Uterus (tissue), 4 donors: ENCODE measurements around the gene LMX1B. TPM values are rescaled to one million over a fixed set of nuclear protein-coding genes. Genes with fewer than 3 reads are reported as not detected.

Experiments used
- DNase-seq, 2 donors: peaks; one replicate each; pipeline ENCODE4 v3.0.0-alpha.2; 2019 to 2020
- H3K27ac ChIP-seq, 2 donors: fragments of 200-600 bp; sonication (generic); 1 replicate in 1 of 2; 2 replicates in 1 of 2; pipeline ENCODE4 v1.5.1; 2016 to 2018
- H3K27me3 ChIP-seq, 2 donors: fragments of 200-600 bp; sonication (generic); one replicate each; pipeline ENCODE4 v1.5.1; 2018 to 2019; ENCODE audit warnings: control low read depth in 1 of 2
- H3K36me3 ChIP-seq, 2 donors: fragments of 200-600 bp; sonication (generic); one replicate each; pipeline ENCODE4 v1.5.1; 2019; ENCODE audit warnings: control low read depth in 1 of 2
- H3K4me1 ChIP-seq, 2 donors: fragments of 200-600 bp; sonication (generic); one replicate each; pipeline ENCODE4 v1.5.1; 2018 to 2019; ENCODE audit warnings: control low read depth in 1 of 2
- H3K4me3 ChIP-seq, 2 donors: fragments of 200-600 bp; sonication (generic); 1 replicate in 1 of 2; 2 replicates in 1 of 2; pipeline ENCODE4 v1.5.1; 2018 to 2019; ENCODE audit warnings: mild to moderate bottlenecking in 1 of 2
- H3K9me3 ChIP-seq, 2 donors: fragments of 200-600 bp; sonication (generic); one replicate each; pipeline ENCODE4 v1.5.1; 2019; ENCODE audit warnings: control low read depth in 1 of 2
- POLR2A ChIP-seq, 2 donors: fragments of 450-650 bp; IDR thresholded peaks; one replicate each; pipeline ENCODE4 v1.6.1; 2016; ENCODE audit warnings: antibody characterized with exemption in 2 of 2, mild to moderate bottlenecking in 1 of 2, moderate library complexity in 1 of 2
- intact Hi-C: fragments of 100-400 bp; cut with DNase I; formaldehyde crosslinking; loops from one replicate; pipeline ENCODE4 v1.15.1; 2023; ENCODE audit warnings: low total_unique reads
- total RNA-seq, 4 donors: library from RNA; depleted of rRNA in 3 of 4; stranded (reverse); fragments of >200 nt in 3 of 4; gene quantifications; one replicate each; pipeline versions ENCODE4 v1.1.0 to v1.2.4, GENCODE V29; 2014 to 2023
- TF ChIP-seq, protein P1 (sequence below), 4 experiments: fragments of 200-600 bp in 2 of 4; fragments of 450-650 bp in 2 of 4; sonication (generic) in 2 of 4; IDR thresholded peaks; one replicate each; pipeline ENCODE4 v1.5.1; 2016 to 2019; ENCODE audit warnings: antibody characterized with exemption in 4 of 4, mild to moderate bottlenecking in 2 of 4, moderate library complexity in 1 of 4
- donor health status: DM: yes; HTN: yes; CAD: no.

The LMX1B gene
- total RNA-seq, 4 donors from 2014 or later, result not detected

DNA sequence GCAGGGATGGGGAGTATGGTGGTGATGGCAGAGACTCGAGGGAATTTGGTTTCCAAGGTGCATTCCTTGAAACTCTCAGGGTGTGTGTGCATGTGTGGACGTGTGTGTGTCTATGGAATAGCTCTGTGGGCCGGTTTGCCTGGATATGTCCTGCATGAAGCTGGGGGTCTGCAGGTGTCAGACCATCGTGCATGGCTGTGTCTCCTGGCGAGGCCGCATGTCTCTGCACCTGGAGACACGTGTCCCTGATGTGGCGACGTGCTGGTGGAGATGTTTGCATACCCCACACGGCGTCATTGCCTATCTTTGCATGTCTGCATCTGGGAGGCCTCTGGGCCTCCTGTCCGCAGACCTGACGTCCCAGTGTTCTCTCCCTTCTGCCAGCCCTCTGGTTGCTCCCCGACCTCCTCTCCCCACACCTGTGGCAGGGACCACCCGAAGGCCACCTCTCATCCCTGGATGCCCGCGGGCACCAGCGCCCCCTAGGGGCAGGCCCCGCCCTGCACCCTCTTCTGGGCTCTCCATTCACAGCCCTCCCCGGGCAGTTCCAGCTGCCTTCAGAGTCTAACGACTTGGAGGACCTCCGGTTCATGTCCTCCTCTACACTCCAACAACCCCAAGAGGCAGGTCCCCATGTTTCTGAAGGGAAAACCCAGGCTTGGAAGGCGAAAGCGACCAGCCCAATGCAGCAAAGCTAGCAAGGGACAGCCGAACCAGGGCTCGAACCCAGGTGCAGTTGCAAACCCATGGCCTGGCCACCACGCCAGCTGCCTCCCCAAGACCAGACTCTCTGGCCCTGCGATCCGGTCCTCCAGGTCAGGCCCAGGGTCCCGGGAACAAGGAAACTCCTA is 88.6 kb downstream of the LMX1B start:
- intact Hi-C loops, result loop anchor here (5.0 kb wide), 1 partner anchor 80 kb away; no protein-coding TSS in a partner anchor
- H3K27me3 ChIP-seq, result no peaks in the 10 kb centered on the region
- no peak for DNase-seq

DNA sequence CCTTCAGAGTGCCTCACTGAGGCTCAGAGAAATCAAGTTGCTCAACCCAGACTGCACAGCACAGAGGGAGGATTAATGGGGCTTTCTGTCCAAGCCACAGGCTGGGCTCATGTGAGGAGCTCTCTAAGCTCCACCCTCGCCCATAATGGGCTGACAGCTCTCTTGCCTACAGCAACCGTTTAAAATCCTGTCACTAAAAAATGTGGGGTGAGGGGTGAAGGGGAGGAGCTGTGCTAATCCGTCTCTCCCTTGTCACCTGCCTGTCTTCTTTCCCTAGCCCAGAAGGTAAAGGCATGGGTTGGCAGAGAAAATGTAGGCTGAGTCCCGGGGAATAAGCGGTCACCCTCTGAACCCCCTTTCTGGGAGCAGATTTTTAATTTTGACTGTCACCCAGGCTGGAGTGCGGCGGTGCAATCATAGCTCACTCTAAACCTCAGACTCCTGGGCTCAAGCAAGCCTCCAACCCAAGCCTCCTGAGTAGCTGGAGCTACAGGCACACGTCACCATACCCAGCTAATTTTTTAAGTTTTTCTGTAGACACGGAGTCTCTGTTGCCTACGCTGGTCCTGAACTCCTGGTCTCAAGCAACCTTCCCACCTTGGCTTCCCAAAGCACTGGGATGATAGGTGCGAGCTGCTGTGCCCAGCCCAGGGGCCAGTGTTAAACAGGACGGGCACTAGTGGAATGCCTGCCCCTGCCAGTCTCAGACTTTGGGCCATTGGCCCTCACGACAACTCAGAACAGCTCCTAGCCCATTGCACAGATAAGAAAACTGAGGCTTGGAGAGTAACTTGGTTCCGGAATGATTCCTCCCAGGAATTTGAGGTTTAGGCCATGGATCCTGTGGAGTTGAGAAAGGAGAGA is 89.5 kb downstream of the LMX1B start:
- Histone ChIP-seq H3K9me3 (no peaks in the 10 kb centered on the region), H3K27ac (no peak overlapping the region), H3K27me3 (no peaks in the 10 kb centered on the region), H3K36me3 (no peaks in the 10 kb centered on the region), H3K4me1 (peaks cover 0 to 6% of the 10 kb centered on the region in 2 donors), H3K4me3 (no peak overlapping the region)
- TF ChIP-seq, protein P1, sequence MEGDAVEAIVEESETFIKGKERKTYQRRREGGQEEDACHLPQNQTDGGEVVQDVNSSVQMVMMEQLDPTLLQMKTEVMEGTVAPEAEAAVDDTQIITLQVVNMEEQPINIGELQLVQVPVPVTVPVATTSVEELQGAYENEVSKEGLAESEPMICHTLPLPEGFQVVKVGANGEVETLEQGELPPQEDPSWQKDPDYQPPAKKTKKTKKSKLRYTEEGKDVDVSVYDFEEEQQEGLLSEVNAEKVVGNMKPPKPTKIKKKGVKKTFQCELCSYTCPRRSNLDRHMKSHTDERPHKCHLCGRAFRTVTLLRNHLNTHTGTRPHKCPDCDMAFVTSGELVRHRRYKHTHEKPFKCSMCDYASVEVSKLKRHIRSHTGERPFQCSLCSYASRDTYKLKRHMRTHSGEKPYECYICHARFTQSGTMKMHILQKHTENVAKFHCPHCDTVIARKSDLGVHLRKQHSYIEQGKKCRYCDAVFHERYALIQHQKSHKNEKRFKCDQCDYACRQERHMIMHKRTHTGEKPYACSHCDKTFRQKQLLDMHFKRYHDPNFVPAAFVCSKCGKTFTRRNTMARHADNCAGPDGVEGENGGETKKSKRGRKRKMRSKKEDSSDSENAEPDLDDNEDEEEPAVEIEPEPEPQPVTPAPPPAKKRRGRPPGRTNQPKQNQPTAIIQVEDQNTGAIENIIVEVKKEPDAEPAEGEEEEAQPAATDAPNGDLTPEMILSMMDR (IDR thresholded peaks at IDR 0.05), result no peak
- TF ChIP-seq POLR2A (IDR thresholded peaks at IDR 0.05), result no peak
- intact Hi-C loops, result loop anchor here (5.0 kb wide), 1 partner anchor 79 kb away; no protein-coding TSS in a partner anchor
- no peak for DNase-seq

More for the DNA sequence above, 88.6 kb downstream of the LMX1B start:
- no peaks in the 10 kb centered on the region for H3K36me3 ChIP-seq
- H3K4me3 ChIP-seq, result no peak overlapping the region
- H3K9me3 ChIP-seq, result no peaks in the 10 kb centered on the region
- no peak for TF ChIP-seq POLR2A (IDR thresholded peaks at IDR 0.05)
- TF ChIP-seq, protein P1 (IDR thresholded peaks at IDR 0.05), result peak in 1 of 4 experiments; percentile 8
- peaks cover 0 to 6% of the 10 kb centered on the region in 2 donors for H3K4me1 ChIP-seq
- no peak overlapping the region for H3K27ac ChIP-seq

DNA sequence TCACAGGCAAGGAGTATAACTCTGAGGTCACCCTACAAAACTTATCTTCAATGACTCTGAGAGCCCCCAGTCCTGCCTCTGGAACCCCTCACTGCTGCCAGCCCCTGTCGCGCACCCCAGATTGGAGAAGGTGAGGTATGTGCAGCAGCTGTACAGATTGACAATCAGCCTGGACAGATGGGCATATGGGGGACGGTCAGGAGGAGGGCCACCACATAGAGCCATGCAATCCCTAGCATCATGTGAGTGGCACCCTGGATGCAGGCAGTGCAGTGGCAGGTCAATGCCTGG is 90.1 kb downstream of the LMX1B start:
- no peak overlapping the region for H3K4me3 ChIP-seq
- TF ChIP-seq, protein P1 (IDR thresholded peaks at IDR 0.05), result no peak
- TF ChIP-seq POLR2A (IDR thresholded peaks at IDR 0.05), result no peak
- no peaks in the 10 kb centered on the region for H3K9me3 ChIP-seq
- no peaks in the 10 kb centered on the region for H3K36me3 ChIP-seq
- intact Hi-C loops, result loop anchor here (5.0 kb wide), 1 partner anchor 78 kb away; no protein-coding TSS in a partner anchor
- peaks cover 0 to 6% of the 10 kb centered on the region in 2 donors for H3K4me1 ChIP-seq
- H3K27ac ChIP-seq, result no peak overlapping the region
- H3K27me3 ChIP-seq, result no peaks in the 10 kb centered on the region
- DNase-seq, result no peak

DNA sequence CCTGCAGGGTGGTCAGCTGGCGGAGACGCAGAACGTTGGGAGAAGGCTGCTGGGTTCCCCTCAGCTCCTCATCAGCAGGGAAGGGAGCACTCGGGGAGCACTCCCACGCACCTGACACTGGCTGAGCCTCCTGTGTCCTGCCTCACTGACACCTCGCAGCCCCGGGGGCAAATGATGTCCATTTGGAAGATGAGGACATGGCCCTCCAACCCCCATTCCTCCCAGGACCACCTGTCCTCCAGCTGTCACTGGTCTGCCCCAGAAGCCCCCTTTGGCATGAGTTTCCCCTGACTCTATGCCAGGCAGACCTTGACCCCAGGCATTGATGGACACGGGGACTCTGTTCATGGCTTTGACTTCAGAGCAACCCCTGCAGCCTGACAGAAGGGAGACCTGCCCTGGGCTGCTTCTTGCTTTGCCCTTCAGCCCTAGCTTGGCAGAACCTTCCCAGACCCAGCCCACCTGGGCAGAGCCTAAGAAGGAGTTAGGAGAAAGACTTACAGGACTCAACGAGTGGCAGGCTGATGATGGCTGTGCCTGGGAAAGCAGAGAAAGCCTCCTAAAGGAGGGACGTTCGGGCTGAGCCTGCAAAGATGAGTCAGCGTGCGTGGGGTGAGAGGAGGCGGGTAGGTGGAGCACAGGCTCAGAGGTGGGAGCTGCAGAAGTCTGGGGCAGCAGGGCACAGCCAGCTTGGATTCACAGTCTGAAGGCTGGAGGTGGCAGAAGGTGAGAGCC is 90.6 kb downstream of the LMX1B start:
- no peaks in the 10 kb centered on the region for H3K36me3 ChIP-seq
- no peaks in the 10 kb centered on the region for H3K27me3 ChIP-seq
- no peaks in the 10 kb centered on the region for H3K9me3 ChIP-seq
- peak; percentile 55 to 66 for DNase-seq
- no peak for TF ChIP-seq POLR2A (IDR thresholded peaks at IDR 0.05)
- TF ChIP-seq, protein P1 (IDR thresholded peaks at IDR 0.05), result no peak
- intact Hi-C loops, result loop anchor here (5.0 kb wide), 1 partner anchor 78 kb away; no protein-coding TSS in a partner anchor
- H3K27ac ChIP-seq, result no peak overlapping the region
- peaks cover 0 to 6% of the 10 kb centered on the region in 2 donors for H3K4me1 ChIP-seq
- no peak overlapping the region for H3K4me3 ChIP-seq
